Measurements from ENCODE around the gene BSPRY.
A peak's percentile ranks its signal among the peaks of the same experiment; 100 is the strongest.
"Not testable (repeated sequence)": the region's sequence is repeated elsewhere in the genome, so short reads cannot be mapped to it uniquely, and the experiment has no call there.

Gene BSPRY

GRCh38 chr9:113406873-113407511, 57.7 kb downstream of the BSPRY start:
- H3K27me3 ChIP-seq (replicated peaks); in situ Hi-C loops (cut with HindIII; ENCODE audit: low pct_ligation_motif_present, low sequenced_read_pairs); H3K27ac ChIP-seq; H3K4me3 ChIP-seq (ENCODE audit: low read depth, low read length): not testable (repeated sequence)
- TF ChIP-seq CTCF (IDR thresholded peaks at IDR 0.05; ENCODE audit: low read depth, low read length, missing control alignments), result peak; percentile 87
- DNase-seq, result peak; percentile 75
- peaks cover 13% of the 10 kb centered on the region for H3K36me3 ChIP-seq (replicated peaks)

GRCh38 chr9:113409481-113409880, 60.1 kb downstream of the BSPRY start:
- Histone ChIP-seq H3K27me3 (replicated peaks) (no peaks in the 10 kb centered on the region), H3K4me3 (ENCODE audit: low read depth, low read length) (peak overlapping the region; percentile 94), H3K36me3 (replicated peaks) (peaks cover 13% of the 10 kb centered on the region), H3K27ac (peak overlapping the region; percentile 97)
- TF ChIP-seq CTCF (IDR thresholded peaks at IDR 0.05; ENCODE audit: low read depth, low read length, missing control alignments), result no peak
- DNase-seq, result no peak
- in situ Hi-C loops (cut with HindIII; ENCODE audit: low pct_ligation_motif_present, low sequenced_read_pairs), result no loop called here

- H3K27ac ChIP-seq, result peak overlapping the region; percentile 97
- H3K36me3 ChIP-seq (replicated peaks), result peaks cover 13% of the 10 kb centered on the region
- H3K27me3 ChIP-seq (replicated peaks), result no peaks in the 10 kb centered on the region
- DNase-seq, result no peak
- peak; percentile 20 for TF ChIP-seq CTCF (IDR thresholded peaks at IDR 0.05; ENCODE audit: low read depth, low read length, missing control alignments)
- in situ Hi-C loops (cut with HindIII; ENCODE audit: low pct_ligation_motif_present, low sequenced_read_pairs), result no loop called here
- peak overlapping the region; percentile 94 for H3K4me3 ChIP-seq (ENCODE audit: low read depth, low read length)
Measured at GRCh38 chr9:113409883-113410206, 60.5 kb downstream of the BSPRY start.

- in situ Hi-C loops (cut with HindIII; ENCODE audit: low pct_ligation_motif_present, low sequenced_read_pairs), result no loop called here
- Histone ChIP-seq H3K4me3 (ENCODE audit: low read depth, low read length) (peak within 1 kb of the TSS; percentile 94), H3K27me3 (replicated peaks) (no peaks in the 10 kb centered on the region), H3K27ac (peak within 1 kb of the TSS; percentile 97), H3K36me3 (replicated peaks) (peaks cover 13% of the 10 kb centered on the region)
- TF ChIP-seq CTCF (IDR thresholded peaks at IDR 0.05; ENCODE audit: low read depth, low read length, missing control alignments), result no peak
- DNase-seq, result peak; percentile 96
Measured at GRCh38 chr9:113410207-113410864, 61.0 kb downstream of the BSPRY start, which contains the start of the genes C9orf43 and POLE3. C9orf43 (plus strand) TSS chr9:113410747; CDS start chr9:113413494, 2,747 bp downstream. POLE3 (minus strand) TSS chr9:113410675; CDS start chr9:113410293, 382 bp downstream.

GRCh38 chr9:113416149-113416721, 66.9 kb downstream of the BSPRY start:
- DNase-seq, result no peak
- Histone ChIP-seq H3K4me3 (ENCODE audit: low read depth, low read length) (no peak overlapping the region), H3K27ac (no peak overlapping the region), H3K36me3 (replicated peaks) (no peaks in the 10 kb centered on the region), H3K27me3 (replicated peaks) (no peaks in the 10 kb centered on the region)
- in situ Hi-C loops (cut with HindIII; ENCODE audit: low pct_ligation_motif_present, low sequenced_read_pairs), result no loop called here
- TF ChIP-seq CTCF (IDR thresholded peaks at IDR 0.05; ENCODE audit: low read depth, low read length, missing control alignments), result no peak

All from brain microvascular endothelial cell (primary cell).